Measurements from ENCODE around the gene TRERF1. TPM values are rescaled to one million over a fixed set of nuclear protein-coding genes. Genes with fewer than 3 reads are reported as not detected.

Gene TRERF1
- total and polyA plus RNA-seq, 3 donors from 2014 or later, result 13.7 to 49.1 (median 40.4) TPM

DNA sequence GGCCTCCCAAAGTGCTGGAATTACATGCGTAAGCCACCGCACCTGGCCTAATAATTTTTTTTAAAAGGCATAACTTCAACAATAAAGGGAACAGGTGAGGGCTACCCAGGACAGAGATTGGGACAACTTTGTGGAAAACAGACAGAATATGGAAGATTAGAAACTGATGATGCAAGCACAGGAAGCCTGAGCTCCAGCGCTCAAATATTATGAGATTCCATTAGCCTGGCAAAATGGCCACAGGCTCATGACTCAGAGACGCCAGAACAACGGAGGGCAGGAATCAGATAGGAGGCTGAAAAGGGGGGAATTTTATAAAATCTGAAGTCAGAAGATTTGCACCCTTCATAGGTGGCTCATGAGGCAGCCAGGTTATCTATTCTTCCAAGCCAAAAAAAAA lies 131.0 kb downstream of the TRERF1 start:
- DNase-seq, result no peak
- WGBS, 2 donors, result 91 to 96% methylated on average over 5 of the region's 5 CpGs
- Histone ChIP-seq H3K27ac (no peak overlapping the region), H3K27me3 (no peaks in the 10 kb centered on the region), H3K9me3 (no peaks in the 10 kb centered on the region), H3K4me3 (no peak overlapping the region), H3K4me1 (peaks cover 5% of the 10 kb centered on the region), H3K36me3 (ENCODE audit: low read depth, missing control alignments) (no peaks in the 10 kb centered on the region)
- intact Hi-C loops (cut with DNase I; ENCODE audit: low total_unique reads), result no loop called here
- TF ChIP-seq POLR2A (IDR thresholded peaks at IDR 0.05), result no peak
- TF ChIP-seq, protein P1, sequence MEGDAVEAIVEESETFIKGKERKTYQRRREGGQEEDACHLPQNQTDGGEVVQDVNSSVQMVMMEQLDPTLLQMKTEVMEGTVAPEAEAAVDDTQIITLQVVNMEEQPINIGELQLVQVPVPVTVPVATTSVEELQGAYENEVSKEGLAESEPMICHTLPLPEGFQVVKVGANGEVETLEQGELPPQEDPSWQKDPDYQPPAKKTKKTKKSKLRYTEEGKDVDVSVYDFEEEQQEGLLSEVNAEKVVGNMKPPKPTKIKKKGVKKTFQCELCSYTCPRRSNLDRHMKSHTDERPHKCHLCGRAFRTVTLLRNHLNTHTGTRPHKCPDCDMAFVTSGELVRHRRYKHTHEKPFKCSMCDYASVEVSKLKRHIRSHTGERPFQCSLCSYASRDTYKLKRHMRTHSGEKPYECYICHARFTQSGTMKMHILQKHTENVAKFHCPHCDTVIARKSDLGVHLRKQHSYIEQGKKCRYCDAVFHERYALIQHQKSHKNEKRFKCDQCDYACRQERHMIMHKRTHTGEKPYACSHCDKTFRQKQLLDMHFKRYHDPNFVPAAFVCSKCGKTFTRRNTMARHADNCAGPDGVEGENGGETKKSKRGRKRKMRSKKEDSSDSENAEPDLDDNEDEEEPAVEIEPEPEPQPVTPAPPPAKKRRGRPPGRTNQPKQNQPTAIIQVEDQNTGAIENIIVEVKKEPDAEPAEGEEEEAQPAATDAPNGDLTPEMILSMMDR (IDR thresholded peaks at IDR 0.05), result no peak

DNA sequence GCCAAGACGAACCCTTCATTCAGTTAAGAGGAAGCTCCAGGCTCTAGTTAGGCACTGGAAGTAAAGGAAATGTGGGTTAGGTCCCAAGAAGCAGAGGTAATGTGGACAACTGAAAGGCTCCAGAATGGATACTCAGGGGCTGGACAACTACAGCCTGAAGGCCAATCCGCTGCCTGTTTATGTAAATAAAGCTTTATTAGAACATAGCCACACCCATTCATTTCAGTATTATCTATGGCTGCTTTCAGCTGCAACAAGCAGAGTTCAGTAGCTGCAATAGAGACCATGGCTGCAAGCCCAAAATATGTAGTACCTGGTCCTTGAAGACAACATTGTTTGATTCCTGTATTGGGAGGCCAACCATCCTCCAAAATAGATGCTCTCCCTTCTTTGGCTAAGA lies 133.2 kb downstream of the TRERF1 start:
- WGBS, 2 donors, result 90 to 96% methylated on average over 2 of the region's 2 CpGs
- DNase-seq, result no peak
- no peaks in the 10 kb centered on the region for H3K36me3 ChIP-seq (ENCODE audit: low read depth, missing control alignments)
- no peak overlapping the region for H3K27ac ChIP-seq
- H3K9me3 ChIP-seq, result no peaks in the 10 kb centered on the region
- H3K4me1 ChIP-seq, result peaks cover 13% of the 10 kb centered on the region
- TF ChIP-seq, protein P1 (IDR thresholded peaks at IDR 0.05), result no peak
- no peak for TF ChIP-seq POLR2A (IDR thresholded peaks at IDR 0.05)
- H3K27me3 ChIP-seq, result no peaks in the 10 kb centered on the region
- no peak overlapping the region for H3K4me3 ChIP-seq
- intact Hi-C loops (cut with DNase I; ENCODE audit: low total_unique reads), result no loop called here

DNA sequence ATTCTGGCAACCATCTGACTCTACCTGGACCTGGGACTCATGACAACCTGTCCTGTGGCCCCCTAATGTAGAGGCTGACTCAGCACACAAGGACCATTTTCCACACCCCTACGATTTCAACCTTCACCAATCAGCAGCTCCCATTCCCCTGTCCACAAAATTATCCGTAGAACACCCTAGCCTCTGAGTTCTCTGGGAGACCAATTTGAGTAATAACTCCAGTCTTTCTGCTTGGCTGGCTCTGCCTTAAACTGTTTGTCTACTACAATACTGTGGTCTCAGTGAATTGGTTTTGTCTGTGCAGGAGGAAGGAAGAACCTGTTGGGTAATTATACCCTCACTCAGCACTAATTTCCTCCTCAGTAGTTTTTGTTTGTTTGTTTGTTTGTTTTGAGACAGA lies 134.7 kb downstream of the TRERF1 start:
- H3K27me3 ChIP-seq, result no peaks in the 10 kb centered on the region
- WGBS, 2 donors, result 73 to 79% methylated on average over 2 of the region's 2 CpGs
- intact Hi-C loops (cut with DNase I; ENCODE audit: low total_unique reads), result no loop called here
- peaks cover 25% of the 10 kb centered on the region for H3K4me1 ChIP-seq
- H3K36me3 ChIP-seq (ENCODE audit: low read depth, missing control alignments), result no peaks in the 10 kb centered on the region
- H3K4me3 ChIP-seq, result no peak overlapping the region
- H3K27ac ChIP-seq, result no peak overlapping the region
- no peaks in the 10 kb centered on the region for H3K9me3 ChIP-seq
- DNase-seq, result no peak
- TF ChIP-seq POLR2A (IDR thresholded peaks at IDR 0.05), result no peak
- TF ChIP-seq, protein P1 (IDR thresholded peaks at IDR 0.05), result no peak

DNA sequence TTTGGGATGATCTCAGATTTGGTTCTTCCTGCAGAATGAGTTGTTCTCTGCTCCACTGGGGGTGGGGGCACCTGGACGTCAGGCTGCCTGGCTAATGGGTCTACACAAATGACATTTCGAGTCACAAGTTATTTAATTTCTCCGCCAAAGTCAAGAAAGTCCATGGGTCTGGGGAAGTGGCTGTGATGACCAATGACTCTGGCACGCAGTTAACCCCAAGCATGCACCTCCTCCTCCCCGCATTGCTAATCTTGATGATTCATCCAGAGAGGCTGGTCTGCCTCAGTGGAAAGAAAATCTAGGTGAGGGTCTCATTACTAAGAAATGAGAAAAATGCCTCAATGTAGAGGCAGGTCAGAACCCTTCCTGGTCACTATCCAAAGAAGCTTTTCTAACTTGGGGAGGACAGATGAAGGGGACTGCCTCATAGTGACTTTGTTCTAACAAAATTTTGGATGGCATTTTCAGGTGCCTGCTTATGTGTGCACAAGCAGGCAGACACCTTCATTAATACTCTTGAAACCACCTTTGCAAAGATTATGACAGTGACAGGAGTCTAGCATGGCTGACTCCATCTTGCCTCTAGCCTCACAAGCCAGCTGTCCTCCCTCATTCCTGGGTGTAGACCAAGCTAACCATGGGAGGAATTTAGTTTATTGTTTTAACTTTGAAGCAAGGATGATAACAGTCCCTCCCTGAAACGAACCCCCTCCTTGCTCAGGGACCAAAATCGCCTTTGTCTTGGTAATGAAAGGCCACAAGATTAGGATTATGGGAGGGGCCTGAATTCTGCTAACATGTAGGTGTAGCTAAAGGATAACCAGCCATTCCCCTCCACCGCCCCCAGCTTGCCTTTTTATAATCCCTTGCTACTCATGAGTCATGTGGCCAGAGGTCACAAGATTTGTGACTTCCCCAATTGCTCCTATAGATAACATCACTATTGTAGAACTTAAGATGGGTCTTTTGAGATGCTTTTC lies 135.4 kb downstream of the TRERF1 start:
- Histone ChIP-seq H3K27ac (no peak overlapping the region), H3K27me3 (no peaks in the 10 kb centered on the region), H3K9me3 (no peaks in the 10 kb centered on the region), H3K4me3 (no peak overlapping the region), H3K36me3 (ENCODE audit: low read depth, missing control alignments) (no peaks in the 10 kb centered on the region), H3K4me1 (peaks cover 25% of the 10 kb centered on the region)
- WGBS, 2 donors, result 68 to 78% methylated on average over 8 of the region's 8 CpGs
- TF ChIP-seq POLR2A (IDR thresholded peaks at IDR 0.05), result no peak
- TF ChIP-seq, protein P1 (IDR thresholded peaks at IDR 0.05), result no peak
- intact Hi-C loops (cut with DNase I; ENCODE audit: low total_unique reads), result no loop called here
- no peak for DNase-seq

All from testis (tissue), 3 donors.